Occipital lobe (tissue), 2 donors: Measurements from ENCODE around the gene RBFOX1. TPM values are rescaled to one million over a fixed set of nuclear protein-coding genes. Genes with fewer than 3 reads are reported as not detected.
A peak's percentile ranks its signal among the peaks of the same experiment; 100 is the strongest.

Experiments used
- DNase-seq: peaks from one replicate; lab custom pipeline; 2025; lab: John Stamatoyannopoulos, UW
- total RNA-seq: library from RNA; depleted of rRNA; stranded (reverse); fragments of >200 nt; gene quantifications from one replicate; pipeline ENCODE4 v1.2.3, GENCODE V29; 2014

Gene RBFOX1
- total RNA-seq, 1 donor from 2014 or later, result 78.0 TPM

DNA sequence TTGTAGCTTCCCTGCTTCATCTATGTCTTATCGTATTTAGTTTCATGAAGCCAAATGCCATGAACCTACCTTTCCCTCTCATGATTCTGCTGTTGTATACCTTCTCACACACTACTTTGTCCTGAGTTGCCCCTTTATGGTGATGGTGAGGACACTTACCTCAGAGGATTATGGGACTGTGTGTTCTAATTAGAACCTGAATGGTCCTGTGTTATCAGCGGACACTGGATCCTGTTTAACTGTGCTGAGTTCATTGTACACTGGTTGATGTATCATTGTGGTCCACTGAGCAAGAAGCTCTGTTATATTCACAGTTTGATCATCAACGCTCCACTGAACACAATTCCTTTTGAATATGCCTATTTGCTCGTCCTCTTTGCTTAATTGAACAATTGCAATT lies 343.0 kb downstream of the RBFOX1 start:
- no peak for DNase-seq

DNA sequence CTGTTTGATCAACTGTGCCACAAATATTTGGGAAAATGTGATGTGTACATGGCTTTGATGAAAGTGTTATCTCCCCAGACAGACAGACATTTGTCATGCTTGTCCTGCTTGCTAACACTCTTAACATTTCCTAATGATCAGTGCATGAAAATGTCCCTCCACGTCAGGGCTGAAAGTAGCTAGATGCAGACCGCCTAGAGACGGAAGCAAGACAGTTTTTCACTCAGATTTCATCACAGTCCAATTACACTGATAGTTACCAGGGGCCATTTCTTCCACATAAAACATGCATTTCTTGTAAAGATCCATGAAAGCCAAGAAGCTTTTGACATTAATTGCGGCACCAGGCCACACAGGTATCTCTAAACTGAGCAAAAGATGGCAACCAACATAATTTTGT lies 347.7 kb downstream of the RBFOX1 start:
- DNase-seq, result no peak

DNA sequence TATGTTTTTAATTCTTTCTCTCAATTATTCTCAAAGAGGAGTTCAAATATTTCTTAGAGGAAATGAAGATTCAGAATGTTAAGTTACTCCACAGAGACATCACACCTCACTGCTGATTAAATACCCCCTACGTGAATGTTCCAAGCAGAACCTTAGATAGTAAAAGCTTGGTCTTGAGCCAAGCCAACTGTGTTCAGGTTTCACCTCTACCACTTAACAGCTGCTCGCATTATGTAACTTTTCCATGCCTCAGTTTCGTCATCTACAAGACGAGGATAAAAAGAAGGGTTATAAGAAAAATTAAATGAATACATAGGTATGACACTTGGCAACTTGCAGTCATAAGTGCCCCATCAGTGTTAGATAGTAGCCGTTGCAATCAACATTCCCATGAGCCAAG lies 356.2 kb downstream of the RBFOX1 start:
- no peak for DNase-seq

DNA sequence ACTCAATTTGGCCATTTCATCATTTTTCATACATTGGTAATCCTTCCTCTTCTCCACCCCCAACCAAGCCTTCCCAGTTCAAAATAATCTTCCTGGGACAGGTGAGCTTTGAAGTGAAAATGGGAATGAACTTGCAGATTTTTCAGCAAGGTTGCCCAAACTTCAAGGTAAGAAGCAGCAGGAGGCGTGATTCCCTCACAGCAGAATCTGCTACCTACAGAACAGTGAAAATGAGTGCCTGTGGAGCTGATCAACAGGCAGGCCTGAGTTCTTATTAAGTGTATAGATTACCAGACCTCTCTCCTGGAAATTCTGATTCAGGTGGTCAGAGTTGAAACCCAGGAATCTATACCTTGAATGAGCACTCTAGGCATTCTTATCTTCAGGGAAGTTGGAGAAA lies 356.6 kb downstream of the RBFOX1 start:
- no peak for DNase-seq

DNA sequence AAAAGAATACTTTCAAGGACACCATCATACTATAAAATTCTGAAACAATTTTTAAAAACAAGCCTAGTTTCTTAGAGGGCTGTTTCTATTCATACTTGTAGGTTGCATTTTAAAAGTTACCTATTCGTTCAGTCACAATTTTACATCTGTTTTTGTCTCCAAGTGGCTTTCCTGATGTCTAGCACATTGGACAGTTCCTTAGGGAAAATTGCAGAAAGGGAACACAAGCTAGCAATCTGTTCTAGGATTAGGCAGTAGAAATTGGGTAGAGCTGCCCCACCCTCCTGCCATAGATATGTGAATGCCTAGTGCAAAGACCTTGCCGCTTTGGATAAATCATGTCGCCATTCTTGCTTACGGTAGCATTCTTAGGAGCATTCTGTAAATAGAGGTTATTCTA lies 358.9 kb downstream of the RBFOX1 start:
- DNase-seq, result no peak

DNA sequence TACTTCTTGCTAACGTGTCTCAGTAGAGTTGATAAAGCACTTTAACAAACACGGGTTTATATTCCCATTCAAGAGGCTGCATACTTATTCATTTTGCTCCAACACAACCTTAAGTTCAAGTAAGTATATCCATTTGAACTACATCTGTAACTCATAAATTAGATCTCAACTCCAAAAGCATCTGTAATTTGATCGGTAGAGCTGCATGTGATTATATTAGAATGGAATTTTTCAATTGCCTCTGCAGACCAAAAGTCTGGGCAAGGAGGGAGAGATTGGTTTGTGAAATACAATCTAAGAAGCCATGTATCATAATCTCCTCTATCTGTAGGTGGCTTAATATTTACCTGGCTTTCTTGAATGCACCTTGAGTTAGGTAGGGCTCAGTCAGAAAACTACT lies 371.0 kb downstream of the RBFOX1 start:
- no peak for DNase-seq

DNA sequence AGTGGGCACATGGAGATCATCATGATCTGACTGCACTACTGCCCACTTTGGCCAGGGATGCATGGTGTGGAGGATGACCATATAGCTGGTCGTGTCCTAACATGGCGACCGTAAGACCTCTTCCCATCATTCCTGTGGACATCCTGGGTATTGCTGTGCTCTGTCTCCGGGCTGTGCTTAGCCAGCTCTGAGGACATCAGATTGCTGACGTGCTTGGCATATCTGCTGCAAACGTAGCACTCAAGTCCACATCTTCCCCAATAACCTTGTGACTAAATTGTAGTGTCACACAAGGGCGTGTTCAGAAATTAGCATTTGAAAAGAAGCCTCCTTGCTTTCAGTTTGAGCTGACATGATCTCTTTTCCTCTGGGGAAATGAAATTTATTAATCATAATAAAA lies 373.2 kb downstream of the RBFOX1 start:
- no peak for DNase-seq

DNA sequence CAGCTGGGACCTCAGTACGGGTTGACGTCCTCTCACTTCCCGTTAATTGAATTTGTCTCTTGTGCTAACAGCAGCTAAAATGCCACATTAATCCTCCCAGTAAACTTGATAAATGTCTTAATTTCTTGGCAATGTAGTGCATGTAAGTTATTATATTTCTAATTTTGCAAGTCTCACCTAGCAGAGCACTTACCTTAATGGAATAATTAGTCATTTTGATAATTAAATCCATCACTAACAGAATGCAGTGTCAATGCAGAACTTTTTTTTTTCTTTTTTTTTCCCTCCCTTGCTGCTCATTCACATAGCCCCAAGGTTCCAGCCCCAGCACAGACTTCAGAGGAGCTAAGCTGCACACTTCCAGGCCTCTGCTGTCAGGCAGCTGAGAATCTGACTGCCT lies 376.5 kb downstream of the RBFOX1 start:
- no peak for DNase-seq

DNA sequence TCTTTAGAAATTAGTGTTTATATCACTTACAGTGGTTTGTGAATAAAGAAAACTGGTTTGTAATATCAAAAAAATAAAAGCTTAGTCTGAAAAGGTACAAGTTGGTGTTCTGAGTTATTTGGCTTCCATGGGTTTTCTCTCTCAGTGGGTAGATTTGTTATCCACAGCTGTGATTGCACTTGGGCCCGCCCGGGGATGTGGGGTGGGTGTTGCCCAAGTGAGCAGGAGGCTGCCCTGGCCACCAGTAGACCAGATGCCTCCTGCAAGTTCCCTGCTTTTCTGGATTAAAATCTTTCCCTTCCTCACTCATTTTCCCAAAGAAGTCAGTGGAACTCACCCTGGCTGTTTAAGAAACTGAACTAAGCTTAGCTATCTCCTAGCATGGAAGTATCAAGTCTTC lies 380.6 kb downstream of the RBFOX1 start:
- DNase-seq, result no peak

DNA sequence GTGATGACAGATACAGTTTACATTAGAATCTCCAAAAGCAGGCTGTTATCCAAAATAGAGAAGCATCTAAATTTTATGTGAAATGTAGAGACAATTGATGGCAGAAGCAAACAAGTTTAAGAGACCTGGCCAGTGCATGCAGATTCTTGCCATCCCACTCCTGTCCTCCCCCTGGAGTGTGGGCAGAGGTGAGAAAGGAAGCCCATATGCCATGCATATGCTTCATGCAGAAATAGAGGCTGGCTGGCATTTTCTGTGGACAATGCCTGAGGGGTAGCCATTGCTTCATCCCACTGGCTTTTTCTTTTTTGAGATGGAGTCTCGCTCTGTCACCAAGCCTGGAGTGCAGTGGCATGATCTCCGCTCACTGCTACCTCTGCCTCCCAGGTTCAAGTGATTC lies 382.1 kb downstream of the RBFOX1 start:
- DNase-seq, result peak; percentile 25

DNA sequence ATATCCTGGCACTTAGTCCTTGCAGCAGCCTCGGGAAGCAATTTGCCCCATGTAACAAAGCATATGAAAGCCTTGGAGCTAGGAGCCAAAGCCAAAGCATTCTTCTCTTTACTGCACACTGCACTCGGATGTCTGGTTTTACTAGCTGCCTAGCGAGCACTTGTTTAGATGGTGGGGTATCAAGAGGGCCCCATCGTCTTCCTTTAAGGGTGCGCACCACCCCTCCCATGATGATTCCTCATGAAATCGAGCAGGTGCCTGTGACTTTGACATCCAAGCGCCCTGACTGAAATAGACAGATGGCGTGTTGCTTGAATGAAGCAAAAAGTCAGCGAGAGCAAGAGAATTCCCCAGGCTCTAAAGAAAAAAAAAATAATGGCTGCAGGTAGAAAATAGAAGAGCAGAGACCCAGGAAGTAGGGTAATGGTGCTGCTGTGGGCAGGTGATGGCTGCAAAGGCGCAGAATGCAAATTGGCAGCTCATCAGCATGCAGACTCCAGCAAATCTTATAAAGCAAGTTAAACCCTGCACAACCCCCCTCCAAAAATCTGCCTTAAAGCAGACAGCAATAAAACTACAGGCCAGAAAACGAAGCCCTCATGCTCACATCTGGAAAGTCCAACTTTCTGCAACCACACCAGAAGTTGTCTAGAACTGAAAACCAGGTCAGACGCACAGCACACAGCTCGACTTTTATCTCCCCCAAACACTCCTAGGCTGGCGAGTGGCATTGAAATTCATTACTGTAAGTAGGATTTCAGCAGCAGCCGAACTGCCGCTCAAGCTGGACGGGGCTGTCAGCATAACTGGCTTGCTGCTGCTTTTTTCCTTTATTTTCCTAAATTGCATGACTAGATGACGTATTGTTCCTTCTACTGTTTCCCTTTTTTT lies 384.3 kb downstream of the RBFOX1 start:
- DNase-seq, result peak; percentile 4

DNA sequence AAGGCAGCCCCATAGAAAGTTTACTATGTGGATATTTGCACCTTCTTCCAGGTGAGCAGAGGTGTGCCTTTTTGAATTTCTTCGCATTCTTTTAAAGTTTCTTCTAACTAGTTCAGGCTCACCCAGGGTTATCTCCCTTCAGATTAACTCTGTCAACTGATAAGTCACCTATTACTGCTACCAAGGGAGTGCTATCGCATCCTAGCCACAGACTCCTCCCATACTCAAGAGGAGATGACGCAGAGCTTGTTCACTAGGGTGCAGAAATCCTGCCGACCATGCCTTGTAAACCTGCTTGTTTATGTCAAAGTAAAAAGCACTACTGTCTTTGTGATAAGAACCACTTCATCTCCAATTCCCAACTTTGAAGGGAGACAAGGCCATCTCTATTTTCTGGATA lies 390.1 kb downstream of the RBFOX1 start:
- no peak for DNase-seq

DNA sequence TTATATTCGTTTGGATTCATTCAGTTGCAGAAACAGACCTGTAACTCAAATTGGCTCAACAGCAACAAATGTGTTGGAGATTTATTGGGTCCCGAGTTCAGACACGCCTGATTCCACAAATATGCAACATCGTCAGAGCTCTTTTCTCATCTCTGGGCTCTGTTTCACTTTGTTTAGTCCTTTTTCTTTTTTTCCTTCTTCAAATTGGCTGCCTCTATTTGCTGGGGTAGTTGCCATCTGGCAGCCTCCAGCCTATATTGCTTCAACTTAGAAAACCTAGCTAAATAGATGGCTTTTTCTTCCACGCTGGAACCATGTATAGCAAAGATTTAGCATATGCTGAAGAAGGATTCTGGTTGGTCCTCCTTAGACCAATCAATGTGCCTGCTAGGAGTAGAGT lies 398.5 kb downstream of the RBFOX1 start:
- DNase-seq, result peak; percentile 8

DNA sequence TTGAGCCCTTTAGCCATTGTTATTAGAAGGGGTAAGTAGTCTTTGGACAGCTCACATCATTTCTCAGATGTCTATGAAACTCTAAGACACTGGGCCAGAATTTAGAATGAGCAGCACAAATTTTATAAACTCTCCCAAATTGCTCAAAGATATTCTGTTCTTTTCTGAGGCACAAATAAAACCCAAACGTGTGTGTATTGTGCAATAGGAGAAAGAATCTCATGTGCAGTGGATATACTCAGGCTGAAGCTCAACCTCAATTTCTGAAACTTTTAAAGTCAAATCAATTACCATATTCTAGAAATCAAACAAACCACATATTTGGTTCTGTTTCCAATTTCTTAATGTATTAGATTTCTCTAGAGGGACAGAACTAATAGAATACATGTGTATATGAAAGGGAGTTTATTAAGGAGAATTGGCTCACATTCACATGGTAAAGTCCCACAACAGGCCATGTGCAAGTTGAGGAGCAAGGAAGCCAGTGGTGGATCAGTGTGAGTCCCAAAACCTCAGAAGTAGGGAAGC lies 403.6 kb downstream of the RBFOX1 start:
- no peak for DNase-seq

DNA sequence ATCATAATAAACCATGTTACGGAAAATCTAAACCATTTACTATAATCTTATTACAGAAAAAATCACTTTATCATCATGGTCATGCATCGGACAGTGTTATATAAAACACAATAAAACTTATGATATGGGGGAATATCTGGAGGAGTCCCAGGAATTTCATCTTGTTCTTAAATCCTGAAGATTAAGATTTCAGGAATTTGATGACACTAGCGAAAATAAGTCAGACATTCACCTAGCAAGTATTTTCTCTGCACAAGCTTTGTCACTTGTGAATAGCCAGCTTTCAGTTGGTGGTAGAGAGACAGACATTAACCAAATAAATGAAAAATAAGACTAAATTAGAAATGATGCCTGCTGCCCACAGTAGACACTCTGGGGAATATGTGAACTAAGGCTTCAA lies 410.0 kb downstream of the RBFOX1 start:
- DNase-seq, result no peak

DNA sequence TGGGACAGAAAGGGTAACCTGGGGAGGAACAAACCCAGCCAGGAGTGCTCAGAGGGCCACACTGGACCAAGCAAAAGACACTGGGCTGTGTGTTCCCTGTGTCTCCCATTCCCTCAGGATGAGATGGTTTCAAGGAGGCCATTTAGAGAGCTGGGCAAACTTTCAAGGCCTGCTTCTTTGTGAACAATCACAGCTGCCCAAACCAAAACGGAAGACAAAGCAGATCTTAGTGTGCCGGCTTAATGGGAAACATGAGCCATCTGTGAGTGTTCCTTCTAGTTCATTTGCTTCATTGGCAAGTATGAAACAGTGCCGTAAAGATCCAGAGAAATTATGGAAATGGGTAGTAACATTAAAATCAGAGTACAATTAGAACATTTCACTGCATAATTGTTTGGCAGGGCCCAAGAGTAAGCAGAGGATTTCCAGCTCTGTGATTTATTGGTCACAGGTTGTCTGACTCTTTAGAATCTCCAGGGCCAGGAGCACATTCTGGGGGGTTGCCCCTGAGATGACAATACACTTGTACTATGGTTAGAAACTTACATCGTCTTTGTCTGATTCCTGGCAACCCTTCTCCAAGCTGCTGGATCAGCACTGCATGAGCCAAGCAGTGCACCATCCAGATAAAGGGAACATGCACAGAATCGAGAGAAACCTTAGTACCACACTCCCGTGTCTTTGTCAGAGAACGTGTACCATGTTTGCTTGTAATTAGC lies 412.1 kb downstream of the RBFOX1 start:
- peak; percentile 48 for DNase-seq

DNA sequence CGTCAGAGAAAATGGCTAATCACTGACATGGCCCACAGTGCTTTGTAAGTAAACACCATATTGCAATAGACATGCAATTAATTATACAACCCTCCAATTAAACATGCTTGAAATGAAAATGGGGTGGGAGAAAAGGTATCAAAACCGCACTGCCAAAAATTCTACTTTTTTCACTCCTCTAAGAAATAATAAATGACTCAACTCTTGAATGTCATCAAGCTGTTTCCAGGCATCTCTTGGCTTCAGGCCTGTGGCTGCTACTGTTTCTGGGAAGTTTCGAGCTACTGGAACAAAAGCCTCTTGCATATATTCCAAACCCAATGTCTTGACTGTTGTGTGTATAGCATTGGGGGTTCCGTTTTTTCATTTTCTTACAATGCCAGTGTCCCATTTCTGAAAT lies 412.6 kb downstream of the RBFOX1 start:
- DNase-seq, result peak; percentile 18

DNA sequence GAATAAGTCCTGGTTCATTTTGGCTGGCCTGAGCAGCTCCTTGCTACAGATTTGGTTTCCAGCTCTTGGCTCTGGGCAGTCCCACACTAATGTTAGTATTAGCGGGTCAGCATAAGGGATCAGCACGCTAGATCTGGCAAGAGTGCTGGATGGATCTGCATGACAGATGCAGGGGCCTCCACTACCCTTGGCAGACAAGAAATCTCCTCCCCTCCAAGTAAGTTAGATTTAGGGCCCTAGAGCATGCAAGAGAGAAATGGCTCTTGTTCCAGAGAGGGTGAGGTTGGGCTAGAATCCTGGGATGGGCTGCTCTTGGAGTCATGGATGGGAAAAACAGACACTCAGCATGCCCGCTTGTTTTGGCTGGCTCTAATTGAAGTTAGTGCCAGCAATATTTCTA lies 414.3 kb downstream of the RBFOX1 start:
- no peak for DNase-seq

DNA sequence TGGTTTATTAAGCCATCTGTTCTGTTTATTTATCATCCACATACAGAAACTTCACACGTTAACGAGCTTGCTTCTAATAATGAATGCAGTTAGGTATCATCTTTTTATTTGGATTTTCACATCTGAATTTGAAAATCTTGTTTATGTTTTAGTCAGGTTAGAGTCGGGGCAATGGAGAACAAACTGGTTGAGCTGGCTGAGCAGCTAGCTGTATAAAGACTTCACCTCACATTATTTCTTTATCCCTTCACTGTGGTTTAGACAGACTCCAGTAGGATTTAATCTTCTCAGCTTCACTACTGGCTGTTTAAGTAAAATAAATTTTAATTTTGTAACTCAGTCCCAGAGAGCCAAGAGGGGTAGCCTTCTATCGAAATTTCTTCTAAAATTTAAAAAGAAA lies 415.9 kb downstream of the RBFOX1 start:
- DNase-seq, result no peak

DNA sequence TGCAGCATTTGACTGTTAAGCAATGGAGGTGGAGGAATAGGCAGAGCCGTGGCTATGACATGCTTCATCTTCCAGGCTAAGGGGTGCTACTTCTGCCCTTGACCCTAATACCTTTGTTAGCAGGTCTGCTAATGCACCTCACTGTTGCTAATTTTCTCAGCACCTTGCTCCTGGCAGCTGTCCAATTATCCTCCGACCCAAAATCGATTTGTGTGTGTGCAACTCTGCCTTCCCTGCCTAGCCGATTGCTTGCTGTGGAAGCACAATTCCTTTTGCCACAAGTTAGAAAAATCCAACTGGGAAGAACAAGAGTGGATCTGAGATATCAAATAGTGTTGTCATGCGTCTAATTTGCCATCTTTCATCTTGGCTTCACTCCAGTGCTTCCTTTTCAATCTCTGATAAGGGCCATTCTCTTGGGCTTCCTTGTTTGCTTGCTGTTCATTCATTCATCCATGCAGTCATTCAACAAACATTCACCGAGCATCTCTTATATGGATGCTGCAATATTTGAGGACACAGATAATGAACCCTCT lies 422.8 kb downstream of the RBFOX1 start:
- no peak for DNase-seq
